GM12891 (cell line): ENCODE data around the gene LRRTM3.

Source experiments
- POLR2A ChIP-seq: IDR thresholded peaks from 2 replicates; pipeline ENCODE4 v1.6.1; 2011; ENCODE audit warnings: low read depth, low read length, control low read depth
- POLR2AphosphoS5 ChIP-seq: IDR thresholded peaks from 2 replicates; pipeline ENCODE4 v1.6.1; 2011; ENCODE audit warnings: low read depth, low read length, control low read depth
- POU2F2 ChIP-seq: IDR thresholded peaks from 2 replicates; pipeline ENCODE4 v1.6.1; 2011; ENCODE audit warnings: low read depth, mild to moderate bottlenecking, control low read depth, low read length, moderate library complexity
- SPI1 ChIP-seq: IDR thresholded peaks from 2 replicates; pipeline ENCODE4 v1.6.1; 2011; ENCODE audit warnings: low read depth, low read length, control low read depth
- TAF1 ChIP-seq: IDR thresholded peaks from 2 replicates; pipeline ENCODE4 v1.6.1; 2011; ENCODE audit warnings: low read depth, low read length, control low read depth

- no peak for TF ChIP-seq POLR2AphosphoS5
- no peak for TF ChIP-seq POLR2A
- no peak for TF ChIP-seq TAF1
- no peak for TF ChIP-seq SPI1
- TF ChIP-seq POU2F2 = no peak
These were observed 91.4 kb downstream of the LRRTM3 start for GRCh38 chr10:67017218-67017617.
